Measurements from ENCODE around the gene ACRBP. TPM values are rescaled to one million over a fixed set of nuclear protein-coding genes. Genes with fewer than 3 reads are reported as not detected.

Gene ACRBP
- total RNA-seq, 1 experiment from 2014 or later = 2.9 TPM

DNA sequence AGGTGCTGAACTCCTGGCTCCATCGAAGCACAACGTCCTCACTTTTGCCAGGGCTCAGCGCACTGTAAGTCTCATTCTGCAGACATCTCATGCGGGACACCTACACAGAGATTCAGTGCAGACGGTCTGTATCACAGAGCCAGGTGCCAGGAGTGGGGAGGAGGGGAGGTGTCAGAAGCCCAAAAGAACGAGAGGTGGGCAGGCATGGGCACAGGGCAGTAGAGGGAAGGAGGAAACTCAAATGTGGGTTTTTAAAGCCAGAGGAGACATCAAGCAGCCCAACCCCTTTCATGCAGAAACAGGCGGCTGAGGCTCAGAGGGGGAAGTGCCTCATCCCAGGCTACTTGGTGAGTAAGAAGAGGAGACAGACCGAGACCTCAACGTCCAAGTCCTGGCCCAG, 8.9 kb downstream of the ACRBP start:
- Mint-ChIP-seq H3K27ac (ENCODE audit: unreplicated experiment) (no peak overlapping the region), H3K9me3 (ENCODE audit: low read depth, unreplicated experiment) (peaks cover 2% of the 10 kb centered on the region), H3K36me3 (ENCODE audit: insufficient read depth, unreplicated experiment) (peaks cover 5% of the 10 kb centered on the region), H3K27me3 (ENCODE audit: unreplicated experiment) (peaks cover 29% of the 10 kb centered on the region), H3K4me1 (ENCODE audit: low read depth, unreplicated experiment) (peaks cover 17% of the 10 kb centered on the region), H3K4me3 (ENCODE audit: low read depth, unreplicated experiment) (no peak overlapping the region)
- DNase-seq = no peak
- CTCF ChIA-PET = no interaction called here
- TF ChIP-seq CTCF (IDR thresholded peaks at IDR 0.05; ENCODE audit: unreplicated experiment) = no peak
- intact Hi-C loops (cut with micrococcal nuclease; ENCODE audit: unreplicated experiment) = no loop called here
- no TSS peak for BruUV-seq (replicated peaks)

- no peak for TF ChIP-seq CTCF (IDR thresholded peaks at IDR 0.05; ENCODE audit: unreplicated experiment)
- no peaks in the 10 kb centered on the region for H3K9me3 Mint-ChIP-seq (ENCODE audit: low read depth, unreplicated experiment)
- peaks cover 17% of the 10 kb centered on the region for H3K4me1 Mint-ChIP-seq (ENCODE audit: low read depth, unreplicated experiment)
- H3K27me3 Mint-ChIP-seq (ENCODE audit: unreplicated experiment) = peaks cover 8% of the 10 kb centered on the region
- peaks cover 5% of the 10 kb centered on the region for H3K36me3 Mint-ChIP-seq (ENCODE audit: insufficient read depth, unreplicated experiment)
- H3K4me3 Mint-ChIP-seq (ENCODE audit: low read depth, unreplicated experiment) = peak within 1 kb of the TSS; percentile 76
- DNase-seq = peak; percentile 70
- BruUV-seq (replicated peaks) = no TSS peak
- intact Hi-C loops (cut with micrococcal nuclease; ENCODE audit: unreplicated experiment) = no loop called here
- peak within 1 kb of the TSS; percentile 42 for H3K27ac Mint-ChIP-seq (ENCODE audit: unreplicated experiment)
- CTCF ChIA-PET = interaction anchor here (0.6 to 1.0 kb wide), 4 partner anchors 8 to 82 kb away, joined by 3 to 5 read pairs (median 4); no protein-coding TSS in a partner anchor
These were observed 11.2 kb downstream of the ACRBP start, which contains the start of gene LPAR5 for GRCh38 chr12:6635856-6636531. Gene LPAR5, minus strand, starts transcription at chr12:6635959. Its CDS starts 14,711 bp downstream, at chr12:6621248.

- CTCF ChIA-PET = interaction anchor here (0.6 to 1.0 kb wide), 3 partner anchors 22 to 82 kb away, joined by 4 to 5 read pairs (median 4); no protein-coding TSS in a partner anchor
- Mint-ChIP-seq H3K4me1 (ENCODE audit: low read depth, unreplicated experiment) (peaks cover 17% of the 10 kb centered on the region), H3K9me3 (ENCODE audit: low read depth, unreplicated experiment) (no peaks in the 10 kb centered on the region), H3K4me3 (ENCODE audit: low read depth, unreplicated experiment) (peak overlapping the region; percentile 76), H3K36me3 (ENCODE audit: insufficient read depth, unreplicated experiment) (peaks cover 5% of the 10 kb centered on the region), H3K27ac (ENCODE audit: unreplicated experiment) (peak overlapping the region; percentile 42), H3K27me3 (ENCODE audit: unreplicated experiment) (peaks cover 2% of the 10 kb centered on the region)
- intact Hi-C loops (cut with micrococcal nuclease; ENCODE audit: unreplicated experiment) = no loop called here
- no peak for DNase-seq
- BruUV-seq (replicated peaks) = TSS peak; percentile 88
- no peak for TF ChIP-seq CTCF (IDR thresholded peaks at IDR 0.05; ENCODE audit: unreplicated experiment)
These were observed 11.8 kb downstream of the ACRBP start for GRCh38 chr12:6635375-6635855.

- Mint-ChIP-seq H3K36me3 (ENCODE audit: insufficient read depth, unreplicated experiment) (peaks cover 5% of the 10 kb centered on the region), H3K27ac (ENCODE audit: unreplicated experiment) (no peak overlapping the region), H3K27me3 (ENCODE audit: unreplicated experiment) (no peaks in the 10 kb centered on the region), H3K9me3 (ENCODE audit: low read depth, unreplicated experiment) (no peaks in the 10 kb centered on the region), H3K4me3 (ENCODE audit: low read depth, unreplicated experiment) (no peak overlapping the region), H3K4me1 (ENCODE audit: low read depth, unreplicated experiment) (peaks cover 17% of the 10 kb centered on the region)
- no peak for DNase-seq
- intact Hi-C loops (cut with micrococcal nuclease; ENCODE audit: unreplicated experiment) = no loop called here
- TF ChIP-seq CTCF (IDR thresholded peaks at IDR 0.05; ENCODE audit: unreplicated experiment) = no peak
- BruUV-seq (replicated peaks) = no TSS peak
- CTCF ChIA-PET = no interaction called here
These were observed 14.9 kb downstream of the ACRBP start for GRCh38 chr12:6632026-6632983.
